SK-N-SH (cell line): ENCODE results near the gene ATP6V1G1. TPM values are rescaled to one million over a fixed set of nuclear protein-coding genes. Genes with fewer than 3 reads are reported as not detected.

Source experiments
- CTCF ChIA-PET: fragments of 300-600, 350-600 bp; formaldehyde crosslinking; extraction: SDS; loops from one replicate; lab custom pipeline; 2021; lab: Yijun Ruan, JAX
- POLR2A ChIA-PET: fragments of 350-600 bp; sonication (Branson Sonifier 250); formaldehyde crosslinking; extraction: SDS; loops from one replicate; lab custom pipeline; 2020; ENCODE audit warnings: antibody characterized with exemption, inconsistent platforms; lab: Yijun Ruan, JAX
- DNase-seq: peaks from one replicate; pipeline ENCODE4 v3.0.0; 2012
- H2AFZ ChIP-seq: fragments of 200-600 bp; sonication (generic); 2 replicates; pipeline ENCODE4 v1.8.1; 2016; ENCODE audit warnings: antibody characterized with exemption, mild to moderate bottlenecking, low read depth
- H3F3A ChIP-seq: fragments of 200-600 bp; sonication (generic); replicated peaks from 2 replicates; pipeline ENCODE3; 2016; ENCODE audit warnings: antibody characterized with exemption, mild to moderate bottlenecking; ENCODE audit not compliant: insufficient read depth
- H3K27ac ChIP-seq, 2 experiments: fragments of 200-500 bp in 1 of 2; fragments of 200-600 bp in 1 of 2; sonication (Bioruptor generic) in 1 of 2; sonication (generic), shearing (Covaris generic) in 1 of 2; 2 replicates each; pipeline versions ENCODE4 v1.5.1 to v1.6.1; 2014 to 2016; ENCODE audit warnings: low read depth in 2 of 2, inconsistent platforms in 1 of 2, low read length in 1 of 2, mild to moderate bottlenecking in 1 of 2, mixed read lengths in 1 of 2
- H3K27me3 ChIP-seq: fragments of 200-600 bp; sonication (generic), shearing (Covaris generic); 2 replicates; pipeline ENCODE4 v1.6.1; 2016; ENCODE audit warnings: mixed run types; ENCODE audit not compliant: insufficient read depth
- H3K36me3 ChIP-seq, 2 experiments: fragments of 200-500 bp in 1 of 2; fragments of 200-600 bp in 1 of 2; sonication (Bioruptor generic) in 1 of 2; sonication (generic) in 1 of 2; replicated peaks in 1 of 2; 2 replicates each; pipeline versions ENCODE3 to v1.5.1; 2014 to 2016; ENCODE audit warnings: low read length in 1 of 2, mild to moderate bottlenecking in 1 of 2; ENCODE audit not compliant: insufficient read depth in 2 of 2, control insufficient read depth in 1 of 2
- H3K4me1 ChIP-seq, 2 experiments: fragments of 200-500 bp in 1 of 2; fragments of 200-600 bp in 1 of 2; sonication (Bioruptor generic) in 1 of 2; sonication (generic), shearing (Covaris generic) in 1 of 2; 2 replicates each; pipeline versions ENCODE4 v1.5.1 to v1.6.1; 2014 to 2016; ENCODE audit warnings: low read depth in 1 of 2, low read length in 1 of 2, mixed run types in 1 of 2; ENCODE audit not compliant: insufficient read depth in 2 of 2, control insufficient read depth in 1 of 2
- H3K4me2 ChIP-seq: fragments of 200-600 bp; sonication (generic), shearing (Covaris generic); 2 replicates; pipeline ENCODE4 v1.6.1; 2017; ENCODE audit warnings: mixed run types
- H3K4me3 ChIP-seq, 2 experiments: fragments of 200-500 bp in 1 of 2; fragments of 200-600 bp in 1 of 2; sonication (Bioruptor generic) in 1 of 2; sonication (generic), shearing (Covaris generic) in 1 of 2; 2 replicates each; pipeline versions ENCODE4 v1.5.1 to v1.8.1; 2014 to 2016; ENCODE audit warnings: low read depth in 2 of 2, inconsistent platforms in 1 of 2, low read length in 1 of 2, mild to moderate bottlenecking in 1 of 2, mixed read lengths in 1 of 2, moderate library complexity in 1 of 2
- H3K79me2 ChIP-seq: fragments of 200-600 bp; sonication (generic); 2 replicates; pipeline ENCODE4 v1.8.1; 2017; ENCODE audit warnings: mild to moderate bottlenecking; ENCODE audit not compliant: insufficient read depth
- H3K9ac ChIP-seq: fragments of 200-600 bp; sonication (generic); 2 replicates; pipeline ENCODE4 v1.6.1; 2017; ENCODE audit warnings: mixed run types
- H3K9me2 ChIP-seq: fragments of 200-600 bp; sonication (generic); 2 replicates; pipeline ENCODE4 v1.6.1; 2017; ENCODE audit warnings: mixed run types
- H3K9me3 ChIP-seq: fragments of 200-600 bp; sonication (generic); 2 replicates; pipeline ENCODE4 v1.6.1; 2017; ENCODE audit warnings: mixed run types, mild to moderate bottlenecking, moderate library complexity
- H4K20me1 ChIP-seq: fragments of 200-600 bp; sonication (generic); 2 replicates; pipeline ENCODE4 v1.6.1; 2017; ENCODE audit warnings: mild to moderate bottlenecking, mixed run types; ENCODE audit not compliant: insufficient read depth
- ELF1 ChIP-seq: IDR thresholded peaks from 2 replicates; pipeline ENCODE4 v1.4.0; 2012
- EZH2phosphoT487 ChIP-seq: fragments of 200-600 bp; sonication (generic); IDR thresholded peaks from 2 replicates; pipeline ENCODE4 v1.6.1; 2017; ENCODE audit warnings: low read depth, mixed run types, mild to moderate bottlenecking, antibody characterized with exemption, moderate library complexity, borderline replicate concordance
- FOXJ3 ChIP-seq: sonication (generic); formaldehyde crosslinking; IDR thresholded peaks from 2 replicates; pipeline ENCODE4 v1.5.1; 2020; ENCODE audit warnings: mild to moderate bottlenecking, missing genetic modification reagents
- GABPA ChIP-seq: IDR thresholded peaks from 2 replicates; pipeline ENCODE4 v1.4.0; 2012; ENCODE audit warnings: low read depth, mild to moderate bottlenecking
- IRF3 ChIP-seq: fragments of 150-350 bp; IDR thresholded peaks from 2 replicates; pipeline ENCODE4 v1.6.1; 2016; ENCODE audit warnings: mild to moderate bottlenecking, low read depth, low read length
- MEF2A ChIP-seq: IDR thresholded peaks from 2 replicates; pipeline ENCODE4 v1.4.0; 2012; ENCODE audit warnings: low read depth, borderline replicate concordance
- MXI1 ChIP-seq: IDR thresholded peaks from 2 replicates; pipeline ENCODE4 v1.6.1; 2012; ENCODE audit warnings: mild to moderate bottlenecking, low read depth, low read length, improper control_type of control experiment
- NFIC ChIP-seq: IDR thresholded peaks from 2 replicates; pipeline ENCODE4 v1.4.0; 2012; ENCODE audit warnings: borderline replicate concordance
- PBX3 ChIP-seq: IDR thresholded peaks from 2 replicates; pipeline ENCODE4; 2012
- RCOR1 ChIP-seq: fragments of 150-350 bp; IDR thresholded peaks from 2 replicates; pipeline ENCODE4 v1.6.1; 2017; ENCODE audit warnings: antibody characterized with exemption, low read length
- RFX5 ChIP-seq: IDR thresholded peaks from 2 replicates; pipeline ENCODE4 v1.6.1; 2012; ENCODE audit warnings: mild to moderate bottlenecking, improper control_type of control experiment, low read length
- SIN3A ChIP-seq: IDR thresholded peaks from 2 replicates; pipeline ENCODE4 v1.6.1; 2012; ENCODE audit warnings: low read depth, mild to moderate bottlenecking, low read length, moderate library complexity, borderline replicate concordance
- SMC3 ChIP-seq: IDR thresholded peaks from 2 replicates; pipeline ENCODE4 v1.6.1; 2012; ENCODE audit warnings: low read depth, low read length, improper control_type of control experiment
- USF1 ChIP-seq: IDR thresholded peaks from 2 replicates; pipeline ENCODE4 v1.4.0; 2012; ENCODE audit warnings: low read depth, borderline replicate concordance
- USF2 ChIP-seq: fragments of 150-350 bp; IDR thresholded peaks from 2 replicates; pipeline ENCODE4 v1.6.1; 2017; ENCODE audit warnings: antibody characterized with exemption, low read length, low read depth, borderline replicate concordance
- YY1 ChIP-seq: IDR thresholded peaks from 2 replicates; pipeline ENCODE4 v1.4.0; 2012; ENCODE audit warnings: low read depth, mild to moderate bottlenecking
- ZBTB33 ChIP-seq: IDR thresholded peaks from 2 replicates; pipeline ENCODE4 v1.4.0; 2012; ENCODE audit warnings: low read depth, borderline replicate concordance
- WGBS: methylation state at CpG from one replicate; pipeline ENCODE4 v1.1.6; 2017; ENCODE audit warnings: low lambda C conversion rate; 5-methylcytosine and 5-hydroxymethylcytosine counted together
- polyA plus RNA-seq, 3 experiments: library from polyadenylated mRNA; depleted of rRNA; stranded (reverse); fragments of >200 nt; gene quantifications; 2 replicates each; pipeline ENCODE4 v1.2.3, GENCODE V29; 2012

ATP6V1G1 gene
- polyA plus RNA-seq, 1 of the 3 experiments (the other 2 are of a cell fraction), result 119 TPM

- no peak for TF ChIP-seq NFIC
Observed at GRCh38 chr9:114613919-114614318, 26.4 kb downstream of the ATP6V1G1 start (continued).

GRCh38 chr9:114614373-114614772, 26.8 kb downstream of the ATP6V1G1 start:
- no peak for TF ChIP-seq YY1
- TF ChIP-seq SIN3A, result no peak
- no peak for TF ChIP-seq GABPA
- no peak for TF ChIP-seq USF2
- TF ChIP-seq MEF2A, result no peak
- TF ChIP-seq RCOR1, result no peak
- TF ChIP-seq SMC3, result no peak
- no peak for TF ChIP-seq ELF1
- no peak for TF ChIP-seq PBX3
- no peak for TF ChIP-seq FOXJ3 (CRISPR knock-in tag)
- no peak for TF ChIP-seq RFX5
- no peak for TF ChIP-seq ZBTB33
- TF ChIP-seq EZH2phosphoT487, result no peak
- no peak for TF ChIP-seq USF1
- no peak for TF ChIP-seq MXI1
- TF ChIP-seq IRF3, result no peak
- H3K36me3 ChIP-seq, result no peaks in the 10 kb centered on the region
- no peaks in the 10 kb centered on the region for H3K27me3 ChIP-seq
- no peak overlapping the region for H3K9ac ChIP-seq
- WGBS, result 72% methylated on average over 3 of the region's 3 CpGs
- no peaks in the 10 kb centered on the region for H3K9me3 ChIP-seq
- POLR2A ChIA-PET, result no interaction called here
- no peak overlapping the region for H3K27ac ChIP-seq
- no peaks in the 10 kb centered on the region for H4K20me1 ChIP-seq
- peaks cover 4 to 15% of the 10 kb centered on the region in 2 experiments; a peak in 1 of 4 replicates for H3K4me1 ChIP-seq
- CTCF ChIA-PET, result no interaction called here
- no peaks in the 10 kb centered on the region for H3F3A ChIP-seq
- no peaks in the 10 kb centered on the region; the same call in 1 of the 2 replicates for H3K79me2 ChIP-seq
- DNase-seq, result peak; percentile 24
- no peaks in the 10 kb centered on the region for H3K9me2 ChIP-seq
- no peak overlapping the region for H3K4me3 ChIP-seq
- H2AFZ ChIP-seq, result no peak overlapping the region
- H3K4me2 ChIP-seq, result no peak overlapping the region
